HepG2 (cell line): ENCODE data around the gene LSM2. TPM values are rescaled to one million over a fixed set of nuclear protein-coding genes. Genes with fewer than 3 reads are reported as not detected.

ENCODE experiments used
- AGO2 ChIP-seq: fragments of 200-400 bp; formaldehyde crosslinking; optimal IDR thresholded peaks from 2 replicates; pipeline ENCODE3; 2017; ENCODE audit warnings: mild to moderate bottlenecking, low read depth, low read length, moderate library complexity
- ATF7-NPFF ChIP-seq: sonication (generic); formaldehyde crosslinking; IDR thresholded peaks from 2 replicates; pipeline ENCODE4 v1.8.1; 2023; ENCODE audit warnings: mild to moderate bottlenecking, low read depth, missing genetic modification reagents, moderate library complexity
- BRCA1 ChIP-seq: sonication (generic); formaldehyde crosslinking; IDR thresholded peaks from 2 replicates; pipeline ENCODE4 v1.4.0; 2020; ENCODE audit warnings: missing genetic modification reagents
- GATAD2A ChIP-seq: IDR thresholded peaks from 2 replicates; pipeline ENCODE4 v1.6.1; 2016
- NFATC3 ChIP-seq: sonication (generic); formaldehyde crosslinking; IDR thresholded peaks from 2 replicates; pipeline ENCODE4 v1.5.1; 2020; ENCODE audit warnings: mild to moderate bottlenecking, missing genetic modification reagents
- NRL ChIP-seq: sonication (generic); formaldehyde crosslinking; IDR thresholded peaks from 2 replicates; pipeline ENCODE4 v1.5.0; 2020; ENCODE audit warnings: missing genetic modification reagents, mild to moderate bottlenecking, moderate library complexity, borderline replicate concordance
- PHF20 ChIP-seq: sonication (generic); formaldehyde crosslinking; IDR thresholded peaks from 2 replicates; pipeline ENCODE4 v1.5.0; 2020; ENCODE audit warnings: mild to moderate bottlenecking, missing genetic modification reagents
- PHF5A ChIP-seq: IDR thresholded peaks from one replicate; pipeline ENCODE4 v1.6.1; 2018; ENCODE audit warnings: low read depth, missing genetic modification reagents; ENCODE audit not compliant: unreplicated experiment
- SOX5 ChIP-seq: IDR thresholded peaks from 2 replicates; pipeline ENCODE4 v1.6.1; 2016; ENCODE audit warnings: borderline replicate concordance
- TGIF2 ChIP-seq: IDR thresholded peaks from 2 replicates; pipeline ENCODE4 v1.6.1; 2016; ENCODE audit warnings: control low read depth, missing compliant biosample characterization
- THAP11 ChIP-seq: IDR thresholded peaks from 2 replicates; pipeline ENCODE4 v1.6.1; 2016; ENCODE audit warnings: missing biosample characterization, missing genetic modification reagents
- THAP9 ChIP-seq: sonication (generic); formaldehyde crosslinking; IDR thresholded peaks from 2 replicates; pipeline ENCODE4; 2020; ENCODE audit warnings: missing genetic modification reagents, mild to moderate bottlenecking, borderline replicate concordance
- THYN1 ChIP-seq: sonication (generic); formaldehyde crosslinking; IDR thresholded peaks from 2 replicates; pipeline ENCODE4 v1.8.1; 2023; ENCODE audit warnings: low read depth, mild to moderate bottlenecking, moderate library complexity, missing genetic modification reagents, borderline replicate concordance
- ZBTB3 ChIP-seq: sonication (generic); formaldehyde crosslinking; IDR thresholded peaks from 2 replicates; pipeline ENCODE4 v1.4.0; 2020; ENCODE audit warnings: low read depth, mild to moderate bottlenecking, moderate library complexity, missing genetic modification reagents, borderline replicate concordance
- ZNF101 ChIP-seq: sonication (generic); formaldehyde crosslinking; IDR thresholded peaks from 2 replicates; pipeline ENCODE4 v1.4.0; 2020; ENCODE audit warnings: mild to moderate bottlenecking, low read depth, missing genetic modification reagents, borderline replicate concordance
- ZNF24 ChIP-seq: fragments of 450-650 bp; IDR thresholded peaks from 2 replicates; pipeline ENCODE4 v1.6.1; 2017; ENCODE audit warnings: antibody characterized with exemption, mild to moderate bottlenecking
- ZNF777 ChIP-seq: sonication (generic); formaldehyde crosslinking; IDR thresholded peaks from 2 replicates; pipeline ENCODE4 v1.4.0; 2020; ENCODE audit warnings: missing genetic modification reagents
- ZNF782 ChIP-seq: sonication (generic); formaldehyde crosslinking; IDR thresholded peaks from 2 replicates; pipeline ENCODE4 v1.4.0; 2020; ENCODE audit warnings: missing genetic modification reagents, mild to moderate bottlenecking, borderline replicate concordance
- ZNF839 ChIP-seq: sonication (generic); formaldehyde crosslinking; IDR thresholded peaks from 2 replicates; pipeline ENCODE4 v1.4.0; 2020; ENCODE audit warnings: missing genetic modification reagents, mild to moderate bottlenecking, borderline replicate concordance
- polyA plus RNA-seq, 8 experiments: library from polyadenylated mRNA; depleted of rRNA in 3 of 8; stranded (reverse) in 7 of 8; unstranded in 1 of 8; fragments of >200 nt; fragmentation: Illumina TruSeq in 4 of 8; extraction: Trizol in 4 of 8; gene quantifications; 2 replicates each; pipeline versions ENCODE4 v1.2.1 to v1.2.3, GENCODE V29; 2011 to 2016; ENCODE audit warnings: low read depth in 4 of 8, missing spikeins in 1 of 8, mixed read lengths in 1 of 8; ENCODE audit not compliant: insufficient read depth in 1 of 8
- total RNA-seq, 5 experiments: library from RNA; depleted of rRNA; stranded (reverse); fragments of >200 nt; fragmentation: Illumina TruSeq; extraction: Trizol; gene quantifications; 2 replicates each; pipeline ENCODE4 v1.2.3, GENCODE V29; 2016; ENCODE audit warnings: low read depth in 1 of 5
- TF ChIP-seq, protein P1 (sequence below): sonication (generic); formaldehyde crosslinking; IDR thresholded peaks from 2 replicates; pipeline ENCODE4 v1.8.0; 2022; ENCODE audit warnings: low read depth, missing genetic modification reagents
- TF ChIP-seq, protein P2 (sequence below): sonication (generic); formaldehyde crosslinking; IDR thresholded peaks from 2 replicates; pipeline ENCODE4 v1.4.0; 2020; ENCODE audit warnings: low read depth, missing genetic modification reagents

LSM2 gene
- total and polyA plus RNA-seq, 2 of the 13 experiments (the other 11 are each of a cell fraction or from before 2014, with no cell fraction given), result 69.4 to 90.5 TPM

GRCh38 chr6:31791324-31792089 lies 15.3 kb downstream of the LSM2 start (continued):
- TF ChIP-seq, protein P1, sequence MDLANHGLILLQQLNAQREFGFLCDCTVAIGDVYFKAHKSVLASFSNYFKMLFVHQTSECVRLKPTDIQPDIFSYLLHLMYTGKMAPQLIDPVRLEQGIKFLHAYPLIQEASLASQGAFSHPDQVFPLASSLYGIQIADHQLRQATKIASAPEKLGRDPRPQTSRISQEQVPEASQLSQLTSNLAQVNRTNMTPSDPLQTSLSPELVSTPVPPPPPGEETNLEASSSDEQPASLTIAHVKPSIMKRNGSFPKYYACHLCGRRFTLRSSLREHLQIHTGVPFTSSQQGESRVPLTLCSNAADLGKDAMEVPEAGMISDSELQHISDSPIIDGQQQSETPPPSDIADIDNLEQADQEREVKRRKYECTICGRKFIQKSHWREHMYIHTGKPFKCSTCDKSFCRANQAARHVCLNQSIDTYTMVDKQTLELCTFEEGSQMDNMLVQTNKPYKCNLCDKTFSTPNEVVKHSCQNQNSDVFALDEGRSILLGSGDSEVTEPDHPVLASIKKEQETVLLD (CRISPR knock-in tag), result no peak
- TF ChIP-seq ZNF782 (CRISPR knock-in tag), result no peak
- TF ChIP-seq ZBTB3 (CRISPR knock-in tag), result no peak
- no peak for TF ChIP-seq BRCA1 (CRISPR knock-in tag)
- no peak for TF ChIP-seq ZNF24
- TF ChIP-seq NFATC3 (CRISPR knock-in tag), result no peak
- TF ChIP-seq ZNF777 (CRISPR knock-in tag), result no peak
- TF ChIP-seq ZNF101, result no peak
- TF ChIP-seq PHF5A (CRISPR knock-in tag), result no peak
- TF ChIP-seq, protein P2, sequence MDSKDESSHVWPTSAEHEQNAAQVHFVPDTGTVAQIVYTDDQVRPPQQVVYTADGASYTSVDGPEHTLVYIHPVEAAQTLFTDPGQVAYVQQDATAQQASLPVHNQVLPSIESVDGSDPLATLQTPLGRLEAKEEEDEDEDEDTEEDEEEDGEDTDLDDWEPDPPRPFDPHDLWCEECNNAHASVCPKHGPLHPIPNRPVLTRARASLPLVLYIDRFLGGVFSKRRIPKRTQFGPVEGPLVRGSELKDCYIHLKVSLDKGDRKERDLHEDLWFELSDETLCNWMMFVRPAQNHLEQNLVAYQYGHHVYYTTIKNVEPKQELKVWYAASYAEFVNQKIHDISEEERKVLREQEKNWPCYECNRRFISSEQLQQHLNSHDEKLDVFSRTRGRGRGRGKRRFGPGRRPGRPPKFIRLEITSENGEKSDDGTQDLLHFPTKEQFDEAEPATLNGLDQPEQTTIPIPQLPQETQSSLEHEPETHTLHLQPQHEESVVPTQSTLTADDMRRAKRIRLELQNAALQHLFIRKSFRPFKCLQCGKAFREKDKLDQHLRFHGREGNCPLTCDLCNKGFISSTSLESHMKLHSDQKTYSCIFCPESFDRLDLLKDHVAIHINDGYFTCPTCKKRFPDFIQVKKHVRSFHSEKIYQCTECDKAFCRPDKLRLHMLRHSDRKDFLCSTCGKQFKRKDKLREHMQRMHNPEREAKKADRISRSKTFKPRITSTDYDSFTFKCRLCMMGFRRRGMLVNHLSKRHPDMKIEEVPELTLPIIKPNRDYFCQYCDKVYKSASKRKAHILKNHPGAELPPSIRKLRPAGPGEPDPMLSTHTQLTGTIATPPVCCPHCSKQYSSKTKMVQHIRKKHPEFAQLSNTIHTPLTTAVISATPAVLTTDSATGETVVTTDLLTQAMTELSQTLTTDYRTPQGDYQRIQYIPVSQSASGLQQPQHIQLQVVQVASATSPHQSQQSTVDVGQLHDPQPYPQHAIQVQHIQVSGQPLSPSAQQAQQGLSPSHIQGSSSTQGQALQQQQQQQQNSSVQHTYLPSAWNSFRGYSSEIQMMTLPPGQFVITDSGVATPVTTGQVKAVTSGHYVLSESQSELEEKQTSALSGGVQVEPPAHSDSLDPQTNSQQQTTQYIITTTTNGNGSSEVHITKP, result peak; percentile 52; the same call in 1 of the 2 replicates
- TF ChIP-seq THAP9 (CRISPR knock-in tag), result no peak
- TF ChIP-seq TGIF2 (CRISPR knock-in tag), result no peak
- peak; percentile 39; the same call in 1 of the 2 replicates for TF ChIP-seq GATAD2A (CRISPR knock-in tag)
- no peak for TF ChIP-seq ZNF839
- no peak for TF ChIP-seq THAP11
- TF ChIP-seq THYN1, result no peak
- no peak for TF ChIP-seq ATF7-NPFF (CRISPR knock-in tag)
- 0 out of 2 replicates have a peak, but pooled peaks have one; percentile 20 for TF ChIP-seq PHF20 (CRISPR knock-in tag)
- TF ChIP-seq AGO2, result no peak
- TF ChIP-seq SOX5 (CRISPR knock-in tag), result 0 out of 2 replicates have a peak, but pooled peaks have one; percentile 14
- no peak for TF ChIP-seq NRL (CRISPR knock-in tag)
